ENCODE data around the gene GNL3L.
"Not testable (repeated sequence)": the region's sequence is repeated elsewhere in the genome, so short reads cannot be mapped to it uniquely, and the experiment has no call there.

Gene GNL3L

GRCh38 chrX:54561622-54562021, 31.6 kb downstream of the GNL3L start:
- no peak for ATAC-seq

DNA sequence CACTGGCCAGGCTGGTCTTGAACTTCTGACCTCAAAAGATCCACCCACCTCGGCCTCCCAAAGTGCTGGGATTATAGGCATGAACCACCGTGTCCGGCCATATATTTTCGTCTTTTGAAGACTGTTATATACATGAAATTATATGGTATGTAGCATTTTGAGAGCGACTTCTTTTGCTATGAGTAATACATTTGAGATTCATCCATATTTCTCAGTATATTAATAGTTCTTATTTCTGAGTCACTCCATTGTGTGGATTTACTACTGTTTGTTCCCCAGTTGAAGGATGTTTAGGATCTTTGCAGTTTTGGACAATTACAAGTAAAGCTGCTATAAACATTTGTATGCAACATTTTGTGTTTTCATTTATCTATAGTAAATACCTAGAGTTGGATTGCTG, 34.9 kb downstream of the GNL3L start:
- no peak for ATAC-seq

- ATAC-seq: no peak
Measured at GRCh38 chrX:54570332-54570731, 40.3 kb downstream of the GNL3L start.

GRCh38 chrX:54572641-54573040, 42.6 kb downstream of the GNL3L start:
- ATAC-seq: not testable (repeated sequence)

DNA sequence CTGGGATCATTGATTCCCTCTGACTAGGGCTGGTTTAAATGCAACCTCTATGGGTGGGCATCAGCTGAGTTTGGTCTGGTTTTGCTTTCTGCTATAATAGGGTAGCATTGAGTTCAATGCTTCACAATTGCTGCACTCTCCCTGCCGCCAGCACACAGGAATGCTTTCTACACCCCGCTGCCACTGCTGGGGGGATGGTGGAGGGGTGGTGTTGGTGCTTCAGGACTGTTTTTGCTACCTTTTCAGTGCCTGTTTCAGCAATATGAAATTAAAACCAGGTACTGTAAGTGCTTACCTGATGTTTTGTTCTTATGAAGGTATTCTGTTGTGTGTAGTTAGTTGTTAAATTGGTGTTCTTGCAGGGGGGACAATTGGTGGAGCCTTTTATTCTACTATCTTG, 67.7 kb downstream of the GNL3L start:
- no peak for ATAC-seq

DNA sequence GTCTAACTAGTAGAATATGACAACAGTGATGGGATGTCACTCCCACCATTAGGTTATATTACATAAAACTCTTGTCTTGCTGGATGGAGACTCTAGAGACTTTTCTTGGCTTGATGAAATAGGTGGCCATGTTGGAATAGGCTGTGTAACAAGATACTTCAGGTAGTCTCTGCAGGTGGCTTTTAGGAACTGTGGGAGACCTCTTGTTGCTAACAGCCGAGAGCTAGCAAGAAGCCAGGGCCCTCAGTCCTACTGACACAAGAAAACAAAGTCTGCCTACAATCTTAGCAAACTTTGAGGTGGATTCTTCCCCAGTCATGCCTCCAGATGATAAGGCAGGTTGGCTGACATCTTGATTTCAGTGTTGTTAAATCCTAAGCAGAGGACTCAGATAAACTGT, 72.5 kb downstream of the GNL3L start:
- no peak for ATAC-seq

All from activated CD4-positive, CD25-positive, alpha-beta regulatory T cell treated with anti-CD3 and anti-CD28 coated beads, Interleukin-2, amount 50 U/mL, for 24 hours (primary cell).